NCI-H128 (cell line): ENCODE results near the gene SLC25A2.
"Not testable (repeated sequence)": the region's sequence is repeated elsewhere in the genome, so short reads cannot be mapped to it uniquely, and the experiment has no call there.

ENCODE experiments used
- DNase-seq: peaks from one replicate; lab custom pipeline; 2025; ENCODE audit not compliant: unreplicated experiment; lab: John Stamatoyannopoulos, UW

SLC25A2 gene

DNA sequence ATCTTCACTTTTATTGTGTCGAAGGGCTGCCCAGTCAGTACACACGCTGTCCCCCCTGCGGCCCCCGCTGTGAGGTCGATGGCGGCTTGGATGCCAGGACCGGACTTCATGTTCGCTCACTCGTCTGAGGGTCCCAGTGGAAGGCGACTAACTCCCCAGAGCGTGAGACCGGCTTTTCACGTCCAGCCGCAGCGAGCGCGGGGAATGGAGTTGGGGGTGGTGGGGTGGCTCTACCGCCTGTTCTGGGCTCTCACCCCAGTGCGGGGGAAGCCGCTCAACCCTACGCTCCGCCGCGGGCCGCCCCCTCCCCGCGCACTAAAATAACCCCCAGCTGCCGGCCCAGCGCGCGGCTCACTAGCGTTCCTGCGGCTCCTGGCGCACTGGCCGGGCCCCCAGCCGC, at the start of gene SLC25A2:
SLC25A2 (minus strand) TSS at position 294 of the 400 bp plus-strand sequence; CDS start at position 110, 184 bp downstream.
- no peak for DNase-seq

- no peak for DNase-seq
These were observed 47.7 kb upstream of the SLC25A2 start for GRCh38 chr5:141351591-141351990.

DNA sequence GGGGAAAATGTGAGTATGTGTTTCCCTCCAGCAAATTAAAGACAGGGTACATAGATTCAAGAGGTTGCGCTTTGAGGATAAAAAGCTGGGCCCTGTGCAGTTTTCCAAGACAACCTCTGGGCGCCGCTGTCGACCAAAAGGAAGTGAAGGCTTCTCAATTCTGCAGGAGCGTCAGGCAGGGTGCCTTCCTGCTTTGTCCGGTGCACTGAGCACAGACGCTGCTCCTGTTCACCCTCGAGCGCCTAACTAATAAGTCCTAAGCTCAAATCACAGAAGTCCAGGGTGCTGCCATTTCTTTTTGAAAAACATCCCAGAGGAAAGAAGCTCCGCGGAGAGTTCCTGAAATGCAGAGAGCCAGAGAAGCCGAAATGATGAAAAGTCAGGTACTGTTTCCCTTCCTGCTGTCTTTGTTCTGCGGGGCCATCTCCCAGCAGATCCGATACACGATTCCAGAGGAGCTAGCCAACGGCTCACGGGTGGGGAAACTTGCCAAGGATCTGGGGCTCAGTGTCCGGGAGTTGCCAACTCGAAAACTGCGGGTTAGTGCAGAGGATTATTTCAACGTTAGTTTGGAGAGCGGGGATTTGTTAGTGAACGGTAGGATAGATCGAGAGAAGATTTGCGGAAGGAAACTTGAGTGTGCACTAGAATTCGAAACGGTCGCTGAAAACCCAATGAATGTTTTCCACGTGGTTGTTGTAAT, 46.2 kb upstream of the SLC25A2 start, which contains the start of gene PCDHGB1:
PCDHGB1 (plus strand) TSS at position 183 of the 703 bp plus-strand sequence; CDS start at position 345, 162 bp downstream.
- no peak for DNase-seq

GRCh38 chr5:141346017-141346416, 42.2 kb upstream of the SLC25A2 start:
- DNase-seq = not testable (repeated sequence)

GRCh38 chr5:141345327-141345726, 41.5 kb upstream of the SLC25A2 start:
- no peak for DNase-seq

GRCh38 chr5:141343953-141344463, 40.2 kb upstream of the SLC25A2 start:
- no peak for DNase-seq

DNA sequence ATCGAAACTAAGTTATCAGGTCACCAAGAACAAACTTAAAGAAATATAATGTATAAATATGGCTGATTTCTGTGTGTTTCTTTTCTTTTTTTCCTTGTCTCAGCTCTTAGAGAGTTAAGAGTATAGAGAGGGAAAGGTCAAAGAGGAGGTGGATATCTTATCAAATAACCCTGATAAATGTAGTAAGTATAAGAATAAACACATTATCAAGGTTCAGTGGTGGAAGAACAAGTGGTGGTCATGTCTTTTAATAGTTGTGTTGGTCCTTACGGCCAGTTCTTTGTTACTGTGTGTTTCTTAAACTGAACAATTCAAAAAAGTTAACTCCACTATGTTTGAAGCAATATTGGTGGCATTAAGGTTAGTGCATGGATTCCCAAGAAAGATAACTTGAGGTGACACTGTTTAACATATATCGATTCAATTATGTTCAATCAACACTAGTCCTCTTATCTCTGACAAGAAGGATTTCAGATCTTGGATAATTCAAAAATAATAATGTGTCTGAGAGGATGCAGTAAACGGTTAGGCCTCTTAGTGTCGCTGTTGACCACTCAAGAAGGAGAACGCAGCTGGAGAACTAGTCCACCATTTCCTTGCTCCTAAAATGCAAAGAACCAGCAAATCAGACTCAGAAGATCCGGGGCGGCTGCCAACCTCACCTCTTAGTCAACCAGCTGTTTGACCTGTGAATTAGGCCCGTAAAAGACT, 39.5 kb upstream of the SLC25A2 start, which contains the start of gene PCDHGA3:
PCDHGA3 (plus strand) TSS at position 588 of the 711 bp plus-strand sequence. CDS start 205 bp downstream, outside the sequence.
- no peak for DNase-seq

- no peak for DNase-seq
These were observed 38.9 kb upstream of the SLC25A2 start for GRCh38 chr5:141342773-141343172.

GRCh38 chr5:141340781-141341354, 37.0 kb upstream of the SLC25A2 start:
- not testable (repeated sequence) for DNase-seq

DNA sequence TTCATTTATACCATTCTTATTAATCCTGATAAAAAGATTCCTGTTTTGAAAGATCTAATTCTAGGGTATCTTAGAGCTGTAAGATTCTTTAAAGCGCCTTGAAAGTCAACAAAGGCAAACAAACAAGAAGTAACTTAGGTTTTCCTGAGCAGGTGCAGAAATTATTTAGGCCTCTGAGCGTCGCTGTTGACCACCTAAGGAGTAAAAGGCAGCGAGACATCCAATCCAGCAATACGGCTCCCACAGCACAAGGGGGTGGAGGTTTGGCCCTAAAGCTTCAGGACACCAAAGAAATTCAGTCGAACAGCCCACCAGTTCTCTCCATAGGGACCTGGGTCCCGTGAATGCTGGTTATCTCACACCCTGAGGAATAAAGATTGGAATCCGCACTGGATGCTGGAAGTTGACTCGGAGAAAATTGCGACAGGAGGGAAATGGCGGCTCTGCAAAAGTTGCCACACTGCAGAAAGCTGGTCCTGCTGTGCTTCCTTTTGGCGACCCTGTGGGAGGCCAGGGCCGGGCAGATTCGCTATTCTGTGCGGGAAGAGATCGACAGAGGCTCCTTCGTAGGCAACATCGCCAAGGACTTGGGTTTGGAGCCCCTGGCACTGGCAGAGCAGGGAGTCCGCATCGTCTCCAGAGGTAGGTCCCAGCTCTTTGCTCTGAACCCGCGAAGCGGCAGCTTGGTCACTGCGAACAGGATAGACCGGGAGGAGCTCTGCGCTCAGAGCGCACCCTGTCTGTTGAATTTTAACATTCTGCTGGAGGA, 34.9 kb upstream of the SLC25A2 start, which contains the start of gene PCDHGA2:
PCDHGA2 (plus strand) TSS at position 223 of the 769 bp plus-strand sequence.
- no peak for DNase-seq

DNA sequence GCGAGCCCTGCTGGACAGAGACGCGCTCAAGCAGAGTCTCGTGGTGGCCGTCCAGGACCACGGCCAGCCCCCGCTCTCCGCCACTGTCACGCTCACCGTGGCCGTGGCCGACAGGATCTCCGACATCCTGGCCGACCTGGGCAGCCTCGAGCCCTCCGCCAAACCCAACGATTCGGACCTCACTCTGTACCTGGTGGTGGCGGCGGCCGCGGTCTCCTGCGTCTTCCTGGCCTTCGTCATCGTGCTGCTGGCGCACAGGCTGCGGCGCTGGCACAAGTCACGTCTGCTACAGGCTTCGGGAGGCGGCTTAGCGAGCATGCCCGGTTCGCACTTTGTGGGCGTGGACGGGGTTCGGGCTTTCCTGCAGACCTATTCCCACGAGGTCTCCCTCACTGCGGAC, 28.7 kb upstream of the SLC25A2 start:
- DNase-seq = not testable (repeated sequence)

GRCh38 chr5:141330299-141331080, 26.6 kb upstream of the SLC25A2 start, which contains the start of gene PCDHGA1:
PCDHGA1 (plus strand) TSS chr5:141330514.
- DNase-seq = no peak

DNA sequence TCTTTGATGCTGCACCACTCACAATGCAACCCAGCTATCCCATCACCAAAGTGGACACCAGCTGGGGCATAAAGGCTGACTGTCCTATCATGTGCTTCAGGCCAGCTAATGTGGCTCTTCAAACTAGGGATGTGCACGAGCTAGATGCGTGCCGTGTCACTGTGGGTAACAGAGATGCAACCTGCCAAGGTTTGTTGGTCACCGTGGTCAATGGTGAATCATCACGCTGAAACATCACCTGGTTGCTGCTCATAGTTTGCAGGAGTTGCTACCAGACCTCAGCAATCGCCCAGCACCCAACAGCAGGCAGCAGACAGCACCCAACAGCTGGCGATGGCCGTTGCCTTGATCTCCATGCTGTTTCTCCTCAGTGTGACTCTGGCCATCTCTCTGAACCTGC, 24.4 kb upstream of the SLC25A2 start:
- no peak for DNase-seq

DNA sequence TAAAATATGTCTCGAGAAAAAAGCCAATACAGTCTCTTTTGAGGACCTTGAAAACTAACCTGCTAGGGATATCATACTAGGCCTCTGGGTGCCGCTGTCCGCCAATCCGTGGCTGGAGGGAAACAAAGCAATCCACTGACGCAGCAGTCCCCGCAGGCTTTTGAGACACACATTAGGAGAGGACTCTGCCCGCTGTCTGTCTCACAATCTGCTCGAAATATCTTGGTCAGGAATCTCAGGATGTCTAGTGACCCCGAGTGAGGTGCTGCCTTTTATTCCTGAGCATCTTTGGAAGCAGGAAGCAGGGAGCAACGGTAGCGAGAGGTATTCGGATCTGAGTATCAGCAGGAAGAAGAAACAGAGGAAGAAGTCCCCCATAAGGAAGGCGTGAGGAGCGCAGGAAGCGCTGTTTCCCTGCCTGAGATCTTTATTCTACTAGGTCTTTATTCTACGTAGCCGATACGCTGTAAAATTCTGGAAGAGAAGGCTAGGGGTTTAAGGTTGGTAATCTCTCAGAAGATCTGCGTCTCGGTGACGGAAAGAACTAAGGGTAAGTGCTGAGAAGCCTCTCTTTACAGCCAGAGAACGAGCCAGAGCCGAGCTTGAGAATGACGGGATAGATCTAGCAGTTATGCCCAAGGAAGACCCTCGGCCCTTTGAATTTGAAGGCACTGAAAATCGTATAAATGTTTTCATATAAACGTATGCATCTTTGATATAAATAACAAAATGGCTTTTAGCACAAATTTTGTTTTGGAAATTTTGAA, 22.4 kb upstream of the SLC25A2 start:
- DNase-seq = no peak

- DNase-seq = no peak
These were observed 18.4 kb upstream of the SLC25A2 start for GRCh38 chr5:141322261-141322660.

DNA sequence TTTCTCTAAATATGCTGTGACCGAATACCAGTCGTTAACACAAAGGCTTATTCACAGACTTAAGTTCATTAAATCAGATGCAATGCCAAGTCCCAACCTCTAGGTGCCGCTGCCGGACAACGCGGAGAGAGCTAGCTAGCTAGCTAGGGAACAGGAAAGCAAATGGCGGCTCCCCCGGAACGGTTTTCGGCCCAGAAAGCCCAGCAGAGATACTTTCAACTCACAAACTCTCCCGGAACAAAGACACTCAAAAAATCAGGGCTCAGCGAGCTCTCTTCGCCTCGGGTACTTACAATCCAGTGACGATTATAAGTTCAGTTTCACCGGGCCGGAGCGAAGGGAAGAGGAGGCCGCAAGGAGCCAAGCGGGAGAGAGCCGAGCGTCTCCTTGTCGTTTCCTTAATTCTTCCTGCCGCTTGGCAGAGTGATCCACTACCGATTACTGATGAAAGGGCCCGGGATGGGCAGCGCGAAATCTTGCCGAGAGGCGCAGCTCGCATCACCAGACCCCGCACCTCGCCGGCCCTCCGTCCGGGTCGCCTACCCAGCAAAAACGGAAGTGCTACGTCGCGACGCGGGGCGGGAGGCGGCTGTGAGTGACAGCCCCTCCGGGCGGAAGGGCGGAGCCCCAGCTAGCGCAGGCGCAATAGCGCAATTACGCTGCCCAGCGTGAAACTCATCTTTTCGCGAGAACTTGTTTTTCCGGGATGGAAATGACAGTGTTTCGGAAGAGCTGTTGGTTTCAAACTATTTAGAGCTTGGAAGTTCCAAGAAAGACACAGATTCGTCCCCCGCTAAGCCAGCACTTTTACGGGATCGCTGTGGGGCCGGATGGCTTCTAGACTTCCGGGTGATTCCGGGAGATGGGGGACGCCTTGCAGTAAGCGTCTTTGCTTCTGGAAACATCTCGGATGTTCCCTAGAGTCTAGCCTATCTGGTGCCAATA, 16.6 kb upstream of the SLC25A2 start, which contains the start of gene TAF7:
TAF7 (minus strand) TSS at position 560 of the 945 bp plus-strand sequence. CDS start 740 bp downstream, outside the sequence.
- DNase-seq = peak; percentile 80

DNA sequence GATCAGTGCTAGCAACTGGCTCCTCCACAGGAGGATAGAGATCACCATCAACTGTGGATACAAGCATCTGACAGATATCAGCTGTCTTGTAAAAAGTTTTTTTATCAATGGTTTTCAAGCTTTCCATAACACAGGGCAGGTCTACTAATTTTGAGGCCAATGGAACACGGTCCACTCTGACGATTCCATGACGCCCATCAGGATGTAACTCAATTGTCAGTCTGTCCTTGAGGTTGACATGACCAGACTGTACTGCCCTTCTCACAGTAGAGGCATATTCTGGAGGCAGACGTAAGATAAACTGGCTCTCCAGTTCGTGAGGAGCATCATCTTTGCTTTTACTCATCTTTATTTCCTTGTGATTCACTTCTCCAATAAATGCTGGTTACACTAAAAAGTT, 15.8 kb upstream of the SLC25A2 start:
- no peak for DNase-seq

DNA sequence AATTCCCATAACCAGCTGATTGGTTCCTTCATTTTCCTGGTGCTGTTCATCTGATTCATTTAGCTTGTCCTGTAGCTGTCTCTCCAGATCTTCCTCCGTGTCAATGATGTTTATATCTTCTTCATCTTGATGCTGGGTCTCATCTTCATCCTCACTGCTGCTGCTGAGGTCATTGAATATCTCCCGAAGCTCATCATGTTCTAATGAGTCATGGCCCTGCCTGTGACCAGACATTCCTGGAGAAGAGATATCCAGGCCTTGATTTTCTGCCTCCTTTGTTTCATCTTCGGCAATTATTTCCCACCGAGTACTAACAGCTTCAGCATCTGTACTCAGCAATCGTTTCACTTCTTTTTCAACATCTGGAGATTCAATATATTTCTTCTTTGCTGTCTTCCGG, 15.4 kb upstream of the SLC25A2 start:
- DNase-seq = no peak
